K562 (cell line): Measurements from ENCODE around the gene LTBP1. TPM values are rescaled to one million over a fixed set of nuclear protein-coding genes. Genes with fewer than 3 reads are reported as not detected.

ENCODE experiments used
- CBX2 ChIP-seq: fragments of 200-600 bp; sonication (generic); IDR thresholded peaks from one replicate; pipeline ENCODE4 v1.6.1; 2012; ENCODE audit warnings: mild to moderate bottlenecking, low read length, inconsistent platforms; ENCODE audit not compliant: insufficient read depth, poor library complexity, severe bottlenecking
- COPS2 ChIP-seq: fragments of 450-650 bp; conservative IDR thresholded peaks from 2 replicates; pipeline ENCODE4 v1.6.1; 2016; ENCODE audit warnings: mild to moderate bottlenecking, moderate library complexity
- DPF2 ChIP-seq: fragments of 450-650 bp; IDR thresholded peaks from 2 replicates; pipeline ENCODE4 v1.6.1; 2016
- E2F3 ChIP-seq: fragments of 250-450 bp; sonication (Bioruptor Pico); IDR thresholded peaks from 2 replicates; pipeline ENCODE4 v1.4.0; 2020; ENCODE audit warnings: mild to moderate bottlenecking
- FOSL1 ChIP-seq: fragments of 200-800 bp; sonication (Bioruptor generic); conservative IDR thresholded peaks from 2 replicates; pipeline ENCODE4 v1.6.1; 2016; ENCODE audit warnings: missing genetic modification characterization, missing compliant biosample characterization
- GATAD2B ChIP-seq: fragments of 450-650 bp; IDR thresholded peaks from 2 replicates; pipeline ENCODE4 v1.6.1; 2017; ENCODE audit warnings: mild to moderate bottlenecking, borderline replicate concordance
- HDAC1 ChIP-seq, 2 experiments: fragments of 450-650 bp; IDR thresholded peaks; 2 replicates each; pipeline ENCODE4 v1.6.1; 2016 to 2017; ENCODE audit warnings: inconsistent platforms in 1 of 2, mild to moderate bottlenecking in 1 of 2, moderate library complexity in 1 of 2
- MAX ChIP-seq: sonication (generic); formaldehyde crosslinking; IDR thresholded peaks from 2 replicates; pipeline ENCODE4 v1.9.0; 2022; ENCODE audit warnings: mild to moderate bottlenecking, missing genetic modification reagents
- MBD2 ChIP-seq: sonication (generic); IDR thresholded peaks from 2 replicates; pipeline ENCODE4 v1.6.1; 2016; ENCODE audit warnings: low read depth, borderline replicate concordance
- NR2C2 ChIP-seq, 2 experiments: fragments of 200-800 bp in 1 of 2; sonication (Bioruptor generic) in 1 of 2; sonication (generic) in 1 of 2; formaldehyde crosslinking in 1 of 2; IDR thresholded peaks; 2 replicates each; pipeline versions ENCODE4 v1.6.1 to v1.8.0; 2016 to 2022; ENCODE audit warnings: mild to moderate bottlenecking in 1 of 2, missing compliant biosample characterization in 1 of 2, missing genetic modification characterization in 1 of 2, missing genetic modification reagents in 1 of 2
- PHF8 ChIP-seq: fragments of 200-600 bp; sonication (generic); IDR thresholded peaks from 2 replicates; pipeline ENCODE4 v1.6.1; 2012; ENCODE audit warnings: mixed run types, mild to moderate bottlenecking, inconsistent platforms, low read length, moderate library complexity, borderline replicate concordance
- PURB ChIP-seq: sonication (generic); formaldehyde crosslinking; IDR thresholded peaks from 2 replicates; pipeline ENCODE4 v1.9.0; 2021; ENCODE audit warnings: low read depth, mild to moderate bottlenecking, missing genetic modification reagents
- SMARCA4 ChIP-seq: fragments of 450-650 bp; IDR thresholded peaks from 2 replicates; pipeline ENCODE4 v1.6.1; 2016
- SOX6 ChIP-seq: fragments of 450-650 bp; IDR thresholded peaks from 2 replicates; pipeline ENCODE4 v1.6.1; 2014; ENCODE audit warnings: mild to moderate bottlenecking
- XRCC4 ChIP-seq: IDR thresholded peaks from one replicate; pipeline ENCODE4 v1.6.1; 2011; ENCODE audit not compliant: insufficient read depth, insufficient read length; ENCODE audit errors: extremely low read depth
- ZBTB43 ChIP-seq: sonication (generic); formaldehyde crosslinking; IDR thresholded peaks from 2 replicates; pipeline ENCODE4 v1.8.0; 2023; ENCODE audit warnings: mild to moderate bottlenecking, missing genetic modification reagents
- ZNF212 ChIP-seq: fragments of 450-650 bp; formaldehyde crosslinking; IDR thresholded peaks from 2 replicates; pipeline ENCODE4 v1.4.0; 2020; ENCODE audit warnings: mild to moderate bottlenecking
- ZNF274 ChIP-seq: IDR thresholded peaks from 2 replicates; pipeline ENCODE4 v1.6.1; 2011; ENCODE audit warnings: low read depth, mild to moderate bottlenecking, low read length, moderate library complexity, borderline replicate concordance
- ZNF431 ChIP-seq: sonication (generic); formaldehyde crosslinking; IDR thresholded peaks from 2 replicates; pipeline ENCODE4 v1.8.0; 2022; ENCODE audit warnings: mild to moderate bottlenecking, missing genetic modification reagents
- ZNF778 ChIP-seq: fragments of 450-650 bp; formaldehyde crosslinking; IDR thresholded peaks from 2 replicates; pipeline ENCODE4 v1.4.0; 2020; ENCODE audit warnings: mild to moderate bottlenecking, moderate library complexity
- polyA plus RNA-seq, 8 experiments: library from polyadenylated mRNA; depleted of rRNA in 4 of 8; stranded (reverse) in 5 of 8; unstranded in 3 of 8; fragments of >200 nt; fragmentation: Nextera tagmentation in 2 of 8; fragmentation: Illumina TruSeq in 1 of 8; extraction: Ambion mirVana in 2 of 8; extraction: Trizol in 1 of 8; gene quantifications; 2 replicates each; pipeline versions ENCODE4 v1.2.1 to v1.2.3, GENCODE V29; 2011 to 2014; ENCODE audit warnings: inconsistent platforms in 1 of 8, missing spikeins in 1 of 8
- total RNA-seq, 7 experiments: library from RNA; depleted of rRNA in 6 of 7; stranded (reverse); fragments of >200 nt in 6 of 7; fragmentation: Illumina TruSeq in 2 of 7; extraction: Trizol in 2 of 7; gene quantifications; 2 replicates each; pipeline versions ENCODE4 v1.2.1 to v1.2.3, GENCODE V29; 2011 to 2021; ENCODE audit warnings: low replicate concordance in 1 of 7
- TF ChIP-seq, protein P1 (sequence below): sonication (generic); formaldehyde crosslinking; IDR thresholded peaks from 2 replicates; pipeline ENCODE4 v1.8.0; 2022; ENCODE audit warnings: missing genetic modification reagents, mild to moderate bottlenecking, borderline replicate concordance
- TF ChIP-seq, protein P2 (sequence below): fragments of 450-650 bp; IDR thresholded peaks from 2 replicates; pipeline ENCODE4 v1.6.1; 2014; ENCODE audit warnings: low read depth, mild to moderate bottlenecking, moderate library complexity, borderline replicate concordance

Gene LTBP1
- total and polyA plus RNA-seq, 9 of the 15 experiments (the other 6 are each of a cell fraction or from before 2014, with no cell fraction given), result 3.6 to 16.4 (median 8.5) TPM

DNA sequence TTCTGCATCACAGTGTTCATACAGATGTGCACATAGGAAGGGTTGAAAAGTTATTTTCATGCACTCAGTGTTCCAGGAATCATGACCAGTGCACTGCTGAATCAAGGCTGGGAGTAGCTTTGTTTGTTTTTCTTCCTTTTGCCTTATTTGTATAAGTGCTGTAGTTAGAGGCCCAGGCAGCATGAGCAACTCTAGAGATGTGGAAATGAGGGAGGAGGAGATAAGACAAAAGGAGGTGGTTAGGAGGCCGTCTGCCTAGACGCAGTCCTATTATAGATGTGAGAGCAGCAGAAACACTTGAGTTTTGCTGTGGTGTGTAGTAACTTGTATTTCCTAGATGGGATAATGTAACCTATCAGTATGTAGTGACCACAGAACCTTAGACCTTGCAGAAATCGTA is 265.4 kb downstream of the LTBP1 start (continued):
- TF ChIP-seq, protein P1, sequence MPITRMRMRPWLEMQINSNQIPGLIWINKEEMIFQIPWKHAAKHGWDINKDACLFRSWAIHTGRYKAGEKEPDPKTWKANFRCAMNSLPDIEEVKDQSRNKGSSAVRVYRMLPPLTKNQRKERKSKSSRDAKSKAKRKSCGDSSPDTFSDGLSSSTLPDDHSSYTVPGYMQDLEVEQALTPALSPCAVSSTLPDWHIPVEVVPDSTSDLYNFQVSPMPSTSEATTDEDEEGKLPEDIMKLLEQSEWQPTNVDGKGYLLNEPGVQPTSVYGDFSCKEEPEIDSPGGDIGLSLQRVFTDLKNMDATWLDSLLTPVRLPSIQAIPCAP (CRISPR knock-in tag), result no peak
- TF ChIP-seq DPF2, result peak; percentile 30; the same call in 1 of the 2 replicates
- no peak for TF ChIP-seq PURB
- TF ChIP-seq CBX2, result no peak
- no peak for TF ChIP-seq XRCC4
- TF ChIP-seq GATAD2B, result no peak
- no peak for TF ChIP-seq ZNF778
- no peak for TF ChIP-seq ZBTB43 (CRISPR knock-in tag)
- TF ChIP-seq NR2C2 (CRISPR knock-in tag; IDR thresholded peaks at IDR 0.05), result no peak
- peak; percentile 27; the same call in 1 of the 2 replicates for TF ChIP-seq NR2C2 (tag; IDR thresholded peaks at IDR 0.05)
- TF ChIP-seq SMARCA4, result peak; percentile 60
- no peak for TF ChIP-seq ZNF212 (CRISPR knock-in tag)
- TF ChIP-seq, protein P2, sequence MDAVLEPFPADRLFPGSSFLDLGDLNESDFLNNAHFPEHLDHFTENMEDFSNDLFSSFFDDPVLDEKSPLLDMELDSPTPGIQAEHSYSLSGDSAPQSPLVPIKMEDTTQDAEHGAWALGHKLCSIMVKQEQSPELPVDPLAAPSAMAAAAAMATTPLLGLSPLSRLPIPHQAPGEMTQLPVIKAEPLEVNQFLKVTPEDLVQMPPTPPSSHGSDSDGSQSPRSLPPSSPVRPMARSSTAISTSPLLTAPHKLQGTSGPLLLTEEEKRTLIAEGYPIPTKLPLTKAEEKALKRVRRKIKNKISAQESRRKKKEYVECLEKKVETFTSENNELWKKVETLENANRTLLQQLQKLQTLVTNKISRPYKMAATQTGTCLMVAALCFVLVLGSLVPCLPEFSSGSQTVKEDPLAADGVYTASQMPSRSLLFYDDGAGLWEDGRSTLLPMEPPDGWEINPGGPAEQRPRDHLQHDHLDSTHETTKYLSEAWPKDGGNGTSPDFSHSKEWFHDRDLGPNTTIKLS, result no peak
- no peak for TF ChIP-seq ZNF274
- TF ChIP-seq SOX6, result peak; percentile 62; the same call in 1 of the 2 replicates
- peak; percentile 45; the same call in 1 of the 2 replicates for TF ChIP-seq FOSL1 (tag)
- no peak for TF ChIP-seq MBD2
- TF ChIP-seq ZNF431 (CRISPR knock-in tag), result no peak
- TF ChIP-seq COPS2, result no peak
- TF ChIP-seq PHF8, result no peak
- TF ChIP-seq E2F3 (CRISPR knock-in tag), result no peak
- TF ChIP-seq MAX (CRISPR knock-in tag), result no peak
- TF ChIP-seq HDAC1 (IDR thresholded peaks at IDR 0.05), result peak in 1 of 2 experiments; percentile 28; a peak in 1 of 4 replicates
